Memory B cell (primary cell): Measurements from ENCODE around the gene ALK.

Experiments used
- ATAC-seq: fragments of 150-1000 bp; cut with Tn5 transposase; 2 replicates; pipeline ENCODE4 v1.10.0; 2021; ENCODE audit warnings: low read depth, mild to moderate bottlenecking, moderate library complexity
- DNase-seq, 2 donors: peaks; one replicate each; pipeline ENCODE4 v3.0.0; 2022; ENCODE audit warnings: low spot score in 2 of 2
- H3K27ac Mint-ChIP-seq: one replicate; pipeline ENCODE4 v1.8.0; 2022; ENCODE audit warnings: mild to moderate bottlenecking, moderate library complexity, mixed read lengths
- H3K27me3 Mint-ChIP-seq: one replicate; pipeline ENCODE4 v1.8.0; 2022; ENCODE audit warnings: mixed read lengths
- H3K36me3 Mint-ChIP-seq: one replicate; pipeline ENCODE4 v1.8.0; 2022; ENCODE audit warnings: mild to moderate bottlenecking, mixed read lengths
- H3K4me1 Mint-ChIP-seq: one replicate; pipeline ENCODE4 v1.8.0; 2022; ENCODE audit warnings: mixed read lengths
- H3K4me3 Mint-ChIP-seq: one replicate; pipeline ENCODE4 v1.8.0; 2022; ENCODE audit warnings: mild to moderate bottlenecking, moderate library complexity, mixed read lengths
- H3K9me3 Mint-ChIP-seq: one replicate; pipeline ENCODE4 v1.8.0; 2022; ENCODE audit warnings: mixed read lengths

The ALK gene

DNA sequence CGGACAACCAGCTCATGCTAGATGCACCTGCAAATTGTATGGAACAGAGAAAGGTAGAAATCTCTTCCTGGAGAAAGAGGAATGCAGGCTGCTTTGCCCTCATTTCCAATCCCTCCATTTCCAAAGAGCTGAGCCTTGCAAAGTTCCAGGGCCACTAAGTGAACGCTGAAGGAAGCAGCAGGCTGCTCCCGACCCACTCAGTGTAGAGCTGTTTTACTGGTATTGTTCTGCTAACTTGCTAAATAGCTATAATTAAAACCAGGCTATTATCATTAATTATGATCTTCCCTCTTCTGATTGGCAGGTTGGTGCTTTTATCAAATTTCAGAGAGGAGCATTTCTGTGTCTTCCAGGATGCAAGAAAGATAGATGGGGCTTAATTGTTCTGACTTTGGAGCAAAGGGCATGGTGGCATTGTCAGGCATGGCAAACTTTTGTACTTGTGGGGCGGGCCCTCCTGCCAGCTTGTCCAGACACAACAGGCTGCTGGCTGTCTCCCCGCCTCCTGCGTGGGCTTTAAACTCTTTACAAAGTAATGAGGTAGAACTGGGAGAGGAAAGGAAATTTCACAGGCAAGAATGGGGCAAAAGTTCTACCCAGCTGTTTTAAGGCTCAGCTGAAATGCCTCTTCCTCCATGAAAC lies 40.2 kb downstream of the ALK start:
- Mint-ChIP-seq H3K36me3 (no peaks in the 10 kb centered on the region), H3K4me1 (no peaks in the 10 kb centered on the region), H3K27ac (no peak overlapping the region), H3K27me3 (peaks cover 6% of the 10 kb centered on the region), H3K4me3 (no peak overlapping the region), H3K9me3 (peaks cover 1% of the 10 kb centered on the region)
- DNase-seq (no peak), ATAC-seq (no peak)

- Mint-ChIP-seq H3K4me3 (no peak overlapping the region), H3K4me1 (no peaks in the 10 kb centered on the region), H3K27me3 (peaks cover 6% of the 10 kb centered on the region), H3K36me3 (no peaks in the 10 kb centered on the region), H3K27ac (no peak overlapping the region), H3K9me3 (peaks cover 1% of the 10 kb centered on the region)
- no peak for ATAC-seq
- DNase-seq: no peak
Measured at GRCh38 chr2:29880084-29880483, 41.3 kb downstream of the ALK start.

DNA sequence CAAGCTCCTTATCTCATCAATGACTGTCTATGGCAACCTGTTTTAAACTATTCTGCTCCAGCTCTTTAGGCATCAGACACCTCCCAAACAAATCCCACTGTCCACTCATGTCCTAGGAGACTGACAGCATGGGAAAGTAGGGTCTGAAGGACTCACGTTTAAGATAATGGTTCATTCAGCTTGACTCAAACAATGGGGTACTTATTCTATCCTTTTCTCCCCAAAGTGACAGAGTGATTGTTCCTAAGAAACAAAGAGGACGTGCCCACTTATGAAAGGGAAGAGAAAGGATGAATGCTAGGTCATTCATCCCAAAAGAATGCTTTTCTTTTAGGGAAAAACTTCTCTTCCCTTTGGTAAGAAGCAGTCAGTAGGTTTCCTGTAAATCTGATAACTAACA lies 41.9 kb downstream of the ALK start:
- no peak overlapping the region for H3K27ac Mint-ChIP-seq
- no peak for ATAC-seq
- DNase-seq: no peak
- peaks cover under 1% of the 10 kb centered on the region for H3K9me3 Mint-ChIP-seq
- no peaks in the 10 kb centered on the region for H3K4me1 Mint-ChIP-seq
- H3K27me3 Mint-ChIP-seq: peaks cover 6% of the 10 kb centered on the region
- H3K36me3 Mint-ChIP-seq: no peaks in the 10 kb centered on the region
- no peak overlapping the region for H3K4me3 Mint-ChIP-seq

GRCh38 chr2:29878898-29879297 lies 42.5 kb downstream of the ALK start:
- ATAC-seq (no peak), DNase-seq (no peak)
- H3K9me3 Mint-ChIP-seq: no peaks in the 10 kb centered on the region
- H3K27me3 Mint-ChIP-seq: peaks cover 6% of the 10 kb centered on the region
- H3K36me3 Mint-ChIP-seq: no peaks in the 10 kb centered on the region
- no peak overlapping the region for H3K4me3 Mint-ChIP-seq
- H3K27ac Mint-ChIP-seq: no peak overlapping the region
- H3K4me1 Mint-ChIP-seq: no peaks in the 10 kb centered on the region

- no peaks in the 10 kb centered on the region for H3K36me3 Mint-ChIP-seq
- H3K27me3 Mint-ChIP-seq: peaks cover 3% of the 10 kb centered on the region
- ATAC-seq: no peak
Measured at GRCh38 chr2:29876374-29876773, 45.0 kb downstream of the ALK start.

DNA sequence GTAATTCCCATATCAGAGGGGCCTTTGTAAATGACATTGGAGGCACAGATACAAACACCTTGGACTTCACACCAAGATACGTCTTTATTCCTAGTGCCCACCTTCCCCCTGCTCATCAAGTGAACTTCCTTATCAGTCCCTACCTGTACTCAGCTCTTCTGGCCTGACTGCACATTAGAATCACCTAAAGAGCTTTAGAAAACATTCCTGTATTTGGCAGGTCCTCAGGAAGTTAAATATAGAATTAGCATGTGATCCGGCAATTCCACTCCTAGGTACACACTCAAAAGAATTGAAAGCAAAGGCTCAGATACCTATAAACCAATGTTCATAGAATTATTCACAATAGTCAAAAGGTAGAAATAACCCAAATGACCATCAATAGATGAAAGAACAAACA lies 46.6 kb downstream of the ALK start:
- Mint-ChIP-seq H3K4me1 (no peaks in the 10 kb centered on the region), H3K27ac (no peak overlapping the region), H3K4me3 (no peak overlapping the region), H3K36me3 (no peaks in the 10 kb centered on the region), H3K27me3 (peaks cover 5% of the 10 kb centered on the region), H3K9me3 (no peaks in the 10 kb centered on the region)
- no peak for DNase-seq
- no peak for ATAC-seq

More at GRCh38 chr2:29876374-29876773, 45.0 kb downstream of the ALK start:
- Mint-ChIP-seq H3K9me3 (no peaks in the 10 kb centered on the region), H3K4me1 (no peaks in the 10 kb centered on the region), H3K4me3 (no peak overlapping the region), H3K27ac (no peak overlapping the region)
- no peak for DNase-seq

DNA sequence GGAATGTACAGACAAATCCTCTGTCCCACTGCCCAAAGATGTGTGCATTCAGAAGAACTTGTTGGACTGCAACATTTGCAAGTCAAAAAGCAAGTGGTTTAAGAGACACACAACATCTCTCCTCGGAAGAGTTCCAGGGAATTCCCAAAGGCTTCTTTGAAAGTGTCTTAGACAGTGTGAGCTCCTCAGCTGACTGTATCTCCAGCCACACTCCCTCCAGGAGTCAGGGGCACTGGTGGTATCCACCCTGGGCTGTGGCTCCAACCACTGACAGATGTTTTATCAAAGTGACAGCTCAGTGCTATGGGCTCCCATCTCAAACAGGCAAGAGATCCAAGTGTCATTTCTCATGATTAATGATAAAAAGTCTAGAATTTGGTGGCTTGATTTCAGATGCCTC lies 48.5 kb downstream of the ALK start:
- DNase-seq (no peak), ATAC-seq (no peak)
- peaks cover 2% of the 10 kb centered on the region for H3K27me3 Mint-ChIP-seq
- no peaks in the 10 kb centered on the region for H3K9me3 Mint-ChIP-seq
- no peaks in the 10 kb centered on the region for H3K36me3 Mint-ChIP-seq
- no peak overlapping the region for H3K27ac Mint-ChIP-seq
- no peaks in the 10 kb centered on the region for H3K4me1 Mint-ChIP-seq
- H3K4me3 Mint-ChIP-seq: no peak overlapping the region

- Mint-ChIP-seq H3K9me3 (no peaks in the 10 kb centered on the region), H3K27me3 (peaks cover 5% of the 10 kb centered on the region), H3K4me3 (no peak overlapping the region), H3K27ac (no peak overlapping the region), H3K36me3 (no peaks in the 10 kb centered on the region), H3K4me1 (no peaks in the 10 kb centered on the region)
- DNase-seq (no peak), ATAC-seq (no peak)
Measured at GRCh38 chr2:29871541-29871940, 49.8 kb downstream of the ALK start.

- Mint-ChIP-seq H3K36me3 (no peaks in the 10 kb centered on the region), H3K27ac (no peak overlapping the region), H3K27me3 (peaks cover 12% of the 10 kb centered on the region), H3K9me3 (peaks cover 2% of the 10 kb centered on the region), H3K4me3 (no peak overlapping the region), H3K4me1 (no peaks in the 10 kb centered on the region)
- DNase-seq (no peak), ATAC-seq (no peak)
Measured at GRCh38 chr2:29865512-29865911, 55.9 kb downstream of the ALK start.

DNA sequence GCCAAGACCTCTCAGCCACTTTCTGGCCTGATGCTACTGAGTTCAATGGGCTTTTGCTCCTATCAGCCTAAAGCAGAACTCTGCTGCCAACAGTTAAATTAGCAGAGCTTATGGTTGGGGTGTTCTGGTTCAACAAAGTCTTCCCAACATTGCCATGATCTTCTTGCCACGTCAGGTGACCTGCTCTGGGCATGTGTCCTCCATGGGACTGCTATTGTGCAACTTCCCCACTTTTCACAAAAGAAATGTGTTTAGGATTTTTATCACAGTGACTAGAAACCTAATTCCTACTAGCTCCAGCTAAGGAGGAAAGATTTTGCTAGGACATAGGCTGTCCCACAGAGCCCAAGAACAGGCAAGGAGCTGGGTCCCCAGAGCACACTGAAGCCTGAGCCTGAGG lies 56.4 kb downstream of the ALK start:
- Mint-ChIP-seq H3K27me3 (peaks cover 13% of the 10 kb centered on the region), H3K36me3 (no peaks in the 10 kb centered on the region), H3K4me1 (no peaks in the 10 kb centered on the region), H3K4me3 (no peak overlapping the region), H3K9me3 (peaks cover 2% of the 10 kb centered on the region), H3K27ac (no peak overlapping the region)
- ATAC-seq (no peak), DNase-seq (no peak)

DNA sequence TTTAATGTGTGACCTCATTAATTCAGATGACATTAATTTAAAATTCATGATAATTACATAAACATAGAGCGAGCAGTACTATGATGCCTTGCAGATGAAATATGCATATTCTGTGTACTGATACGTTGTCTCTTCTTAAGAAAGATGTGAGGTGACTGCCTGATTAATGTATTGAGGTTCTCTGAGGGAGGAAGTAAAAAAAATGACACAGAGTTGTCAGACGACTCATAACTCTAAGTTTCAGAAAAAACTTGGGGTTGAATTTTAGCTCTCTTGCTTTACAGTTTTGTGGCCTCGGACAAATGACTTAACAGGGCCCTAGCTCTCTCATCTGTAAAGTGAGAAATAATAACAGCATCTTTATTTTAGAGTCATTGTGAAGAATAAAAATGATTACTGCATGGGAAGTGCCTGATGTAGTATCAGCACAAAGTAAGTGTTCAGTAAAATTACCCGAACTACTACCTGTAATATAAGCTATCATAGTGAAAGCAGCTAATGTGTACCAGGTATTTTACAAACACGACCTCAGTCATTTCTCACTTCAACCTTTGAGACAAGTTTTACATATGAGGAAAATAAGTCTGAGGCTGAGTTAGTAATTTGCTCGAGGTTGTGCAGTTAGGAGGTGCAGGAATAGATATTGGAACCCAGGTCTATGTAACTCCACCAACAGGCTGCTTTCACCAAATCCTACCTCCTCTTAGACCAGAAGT lies 65.3 kb downstream of the ALK start:
- no peak for ATAC-seq

DNA sequence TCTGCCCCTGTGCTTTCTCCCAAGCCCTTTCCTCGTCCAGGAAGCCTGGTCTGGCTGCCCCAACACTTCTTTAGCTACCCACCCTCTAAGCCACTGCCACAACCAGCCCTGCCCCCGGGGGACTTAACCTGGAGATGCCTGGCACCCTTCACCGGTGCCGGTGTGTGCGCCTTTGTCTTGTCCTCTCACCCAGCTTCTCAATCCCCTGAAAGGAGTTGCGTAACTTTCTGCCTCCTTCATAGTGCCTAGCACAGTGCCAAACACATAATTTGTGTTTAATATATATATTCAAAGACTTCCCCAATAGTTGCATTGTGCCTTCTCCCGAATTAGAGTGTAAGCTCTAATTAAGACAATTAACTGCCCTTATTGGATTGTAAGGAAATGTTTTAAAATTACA lies 70.6 kb downstream of the ALK start:
- no peak overlapping the region for H3K27ac Mint-ChIP-seq
- H3K4me1 Mint-ChIP-seq: no peaks in the 10 kb centered on the region
- no peak overlapping the region for H3K4me3 Mint-ChIP-seq
- no peaks in the 10 kb centered on the region for H3K36me3 Mint-ChIP-seq
- H3K9me3 Mint-ChIP-seq: peaks cover 5% of the 10 kb centered on the region
- no peak for ATAC-seq
- DNase-seq: no peak
- peaks cover 10% of the 10 kb centered on the region for H3K27me3 Mint-ChIP-seq

More for the DNA sequence above, 65.3 kb downstream of the ALK start:
- no peak overlapping the region for H3K27ac Mint-ChIP-seq
- no peak overlapping the region for H3K4me3 Mint-ChIP-seq
- no peaks in the 10 kb centered on the region for H3K4me1 Mint-ChIP-seq
- no peaks in the 10 kb centered on the region for H3K36me3 Mint-ChIP-seq
- peaks cover 7% of the 10 kb centered on the region for H3K9me3 Mint-ChIP-seq
- peaks cover 20% of the 10 kb centered on the region for H3K27me3 Mint-ChIP-seq
- no peak for DNase-seq

- H3K9me3 Mint-ChIP-seq: peaks cover 5% of the 10 kb centered on the region
- H3K27ac Mint-ChIP-seq: no peak overlapping the region
- H3K4me3 Mint-ChIP-seq: no peak overlapping the region
- H3K4me1 Mint-ChIP-seq: no peaks in the 10 kb centered on the region
- no peak for DNase-seq
- ATAC-seq: no peak
- no peaks in the 10 kb centered on the region for H3K36me3 Mint-ChIP-seq
- H3K27me3 Mint-ChIP-seq: peaks cover 10% of the 10 kb centered on the region
Measured at GRCh38 chr2:29848566-29849310, 72.6 kb downstream of the ALK start.

DNA sequence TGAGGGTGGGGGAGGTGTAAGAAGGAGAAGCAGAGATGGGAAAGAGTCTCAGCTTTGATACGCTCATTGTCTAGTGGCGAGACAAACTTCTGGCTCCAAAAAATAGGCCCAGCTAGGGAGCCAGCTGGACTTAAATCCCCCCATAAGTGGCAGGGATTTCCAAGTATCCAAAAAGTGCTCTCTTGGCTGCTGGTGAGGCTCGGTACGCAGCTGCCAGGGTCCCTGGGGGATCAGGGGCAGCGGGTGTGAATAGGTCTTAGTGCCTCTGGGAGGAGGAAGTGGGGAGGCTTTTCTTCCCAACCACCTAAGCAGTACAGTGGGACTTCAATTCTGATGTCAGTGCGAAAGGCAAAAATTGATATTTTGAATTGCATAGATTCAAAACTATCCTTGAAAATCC lies 73.5 kb downstream of the ALK start:
- H3K27ac Mint-ChIP-seq: no peak overlapping the region
- ATAC-seq: no peak

More for the DNA sequence above, 73.5 kb downstream of the ALK start:
- no peaks in the 10 kb centered on the region for H3K4me1 Mint-ChIP-seq
- peaks cover 1% of the 10 kb centered on the region for H3K9me3 Mint-ChIP-seq
- no peak for DNase-seq
- no peak overlapping the region for H3K4me3 Mint-ChIP-seq
- no peaks in the 10 kb centered on the region for H3K36me3 Mint-ChIP-seq
- peaks cover 8% of the 10 kb centered on the region for H3K27me3 Mint-ChIP-seq
